H1 (cell line): ENCODE measurements around the gene SMIM5.

ENCODE experiments used
- ATF2 ChIP-seq: IDR thresholded peaks from 2 replicates; pipeline ENCODE4 v1.6.1; 2012; ENCODE audit warnings: low read length, inconsistent platforms
- CEBPB ChIP-seq: IDR thresholded peaks from 2 replicates; pipeline ENCODE4 v1.6.1; 2012; ENCODE audit warnings: low read depth, low read length
- CREB1 ChIP-seq: IDR thresholded peaks from 2 replicates; pipeline ENCODE4 v1.6.1; 2012; ENCODE audit warnings: inconsistent platforms
- GABPA ChIP-seq: IDR thresholded peaks from 2 replicates; pipeline ENCODE4 v1.6.1; 2011; ENCODE audit warnings: mild to moderate bottlenecking, low read length, moderate library complexity, borderline replicate concordance; ENCODE audit not compliant: insufficient read depth
- JUN ChIP-seq: IDR thresholded peaks from 2 replicates; pipeline ENCODE4 v1.6.1; 2011; ENCODE audit warnings: low read depth, mild to moderate bottlenecking, improper control_type of control experiment, low read length
- TF ChIP-seq, protein P1 (sequence below), 3 experiments: IDR thresholded peaks; 1 replicate in 2 of 3; 2 replicates in 1 of 3; pipeline versions ENCODE4 v1.5.1 to v1.6.1; 2011; ENCODE audit warnings: low read length in 3 of 3, mild to moderate bottlenecking in 3 of 3, inconsistent platforms in 2 of 3, low read depth in 1 of 3, moderate library complexity in 1 of 3; ENCODE audit not compliant: insufficient read depth in 1 of 3; ENCODE audit errors: control extremely low read depth in 1 of 3

DNA sequence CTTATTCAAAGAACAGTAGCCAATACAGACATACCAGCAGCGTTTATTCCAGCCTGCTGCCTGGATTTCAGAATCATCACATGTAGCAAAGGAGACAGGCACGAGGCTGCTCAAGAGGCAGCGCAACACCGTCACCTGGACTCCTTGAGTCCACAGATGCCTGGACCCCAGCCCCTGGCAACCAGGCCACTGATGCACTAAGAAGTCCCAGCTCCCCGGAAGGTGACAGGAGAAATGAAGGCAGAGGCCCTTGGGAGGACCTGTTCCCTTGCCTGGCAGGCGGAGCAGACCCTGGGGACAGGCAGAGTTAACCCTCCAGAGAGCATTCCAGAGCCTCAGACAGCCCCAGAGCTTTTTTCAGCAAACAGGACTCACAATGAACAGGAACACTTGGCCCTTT, 16.5 kb downstream of the SMIM5 start:
- TF ChIP-seq, protein P1, sequence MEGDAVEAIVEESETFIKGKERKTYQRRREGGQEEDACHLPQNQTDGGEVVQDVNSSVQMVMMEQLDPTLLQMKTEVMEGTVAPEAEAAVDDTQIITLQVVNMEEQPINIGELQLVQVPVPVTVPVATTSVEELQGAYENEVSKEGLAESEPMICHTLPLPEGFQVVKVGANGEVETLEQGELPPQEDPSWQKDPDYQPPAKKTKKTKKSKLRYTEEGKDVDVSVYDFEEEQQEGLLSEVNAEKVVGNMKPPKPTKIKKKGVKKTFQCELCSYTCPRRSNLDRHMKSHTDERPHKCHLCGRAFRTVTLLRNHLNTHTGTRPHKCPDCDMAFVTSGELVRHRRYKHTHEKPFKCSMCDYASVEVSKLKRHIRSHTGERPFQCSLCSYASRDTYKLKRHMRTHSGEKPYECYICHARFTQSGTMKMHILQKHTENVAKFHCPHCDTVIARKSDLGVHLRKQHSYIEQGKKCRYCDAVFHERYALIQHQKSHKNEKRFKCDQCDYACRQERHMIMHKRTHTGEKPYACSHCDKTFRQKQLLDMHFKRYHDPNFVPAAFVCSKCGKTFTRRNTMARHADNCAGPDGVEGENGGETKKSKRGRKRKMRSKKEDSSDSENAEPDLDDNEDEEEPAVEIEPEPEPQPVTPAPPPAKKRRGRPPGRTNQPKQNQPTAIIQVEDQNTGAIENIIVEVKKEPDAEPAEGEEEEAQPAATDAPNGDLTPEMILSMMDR (IDR thresholded peaks at IDR 0.05; ENCODE audit: control extremely low read depth in 1 of 3, insufficient read depth in 1 of 3, low read depth in 1 of 3, low read length in 3 of 3): no peak
- no peak for TF ChIP-seq ATF2
- no peak for TF ChIP-seq CREB1
- TF ChIP-seq JUN: no peak
- no peak for TF ChIP-seq CEBPB
- no peak for TF ChIP-seq GABPA
